GM13976 (cell line): Measurements from ENCODE around the gene RBMS1.
A peak's percentile ranks its signal among the peaks of the same experiment; 100 is the strongest.

ENCODE experiments used
- DNase-seq: peaks from one replicate; pipeline ENCODE4 v3.0.0; 2012; ENCODE audit warnings: low spot score
- CTCF ChIP-seq: IDR thresholded peaks from 2 replicates; pipeline ENCODE4 v1.5.1; 2012; ENCODE audit warnings: borderline replicate concordance, mild to moderate bottlenecking; ENCODE audit not compliant: insufficient read depth; ENCODE audit errors: extremely low read depth, missing control alignments, control extremely low read depth
- in situ Hi-C: fragments of 300-500 bp; cut with MboI; formaldehyde crosslinking; loops from one replicate; pipeline ENCODE4 v1.12.0; 2022; ENCODE audit warnings: low sequenced_read_pairs, mixed read lengths, inconsistent platforms; ENCODE audit not compliant: unreplicated experiment

The RBMS1 gene

GRCh38 chr2:160493227-160494028, at the start of gene RBMS1:
Gene RBMS1, minus strand, starts transcription at chr2:160493807. Its CDS starts 444 bp downstream, at chr2:160493363.
- peak; percentile 52 for DNase-seq
- TF ChIP-seq CTCF = no peak
- in situ Hi-C loops = no loop called here

- TF ChIP-seq CTCF = no peak
- in situ Hi-C loops = no loop called here
- DNase-seq = no peak
These were observed 48.1 kb upstream of the RBMS1 start for GRCh38 chr2:160541745-160542144.

GRCh38 chr2:160538559-160539355, 45.1 kb upstream of the RBMS1 start:
- no peak for DNase-seq
- TF ChIP-seq CTCF = no peak
- in situ Hi-C loops = no loop called here

- in situ Hi-C loops = no loop called here
- DNase-seq = no peak
- no peak for TF ChIP-seq CTCF
These were observed 44.5 kb upstream of the RBMS1 start for GRCh38 chr2:160538115-160538514.

- DNase-seq = no peak
- in situ Hi-C loops = no loop called here
- no peak for TF ChIP-seq CTCF
These were observed 41.4 kb upstream of the RBMS1 start for GRCh38 chr2:160534996-160535395.

- in situ Hi-C loops = no loop called here
- TF ChIP-seq CTCF = no peak
- DNase-seq = no peak
These were observed 40.6 kb upstream of the RBMS1 start for GRCh38 chr2:160534249-160534648.
